MG63 (cell line): ENCODE measurements around the gene DOCK8. TPM values are rescaled to one million over a fixed set of nuclear protein-coding genes. Genes with fewer than 3 reads are reported as not detected.

ENCODE experiments used
- DNase-seq: peaks from one replicate; pipeline ENCODE4 v3.0.0-alpha.2; 2020
- H3K27me3 ChIP-seq: fragments of 250-450 bp; sonication (Bioruptor Pico); 2 replicates; pipeline ENCODE4 v1.5.1; 2020; ENCODE audit warnings: mild to moderate bottlenecking, moderate library complexity
- H3K36me3 ChIP-seq: fragments of 250-450 bp; sonication (Bioruptor Pico); 2 replicates; pipeline ENCODE4 v1.5.1; 2020; ENCODE audit warnings: mild to moderate bottlenecking, moderate library complexity
- H3K4me3 ChIP-seq: fragments of 250-450 bp; sonication (Bioruptor Pico); 2 replicates; pipeline ENCODE4 v1.5.1; 2020; ENCODE audit warnings: mild to moderate bottlenecking, moderate library complexity
- H3K9me3 ChIP-seq: fragments of 250-450 bp; sonication (Bioruptor Pico); 2 replicates; pipeline ENCODE4 v1.5.1; 2020; ENCODE audit warnings: mild to moderate bottlenecking, moderate library complexity
- total RNA-seq: library from RNA; depleted of rRNA; stranded (reverse); fragments of >200 nt; shearing (Covaris generic); gene quantifications from 2 replicates; pipeline ENCODE4 v1.2.3, GENCODE V29; 2014; ENCODE audit warnings: low replicate concordance

The DOCK8 gene
- total RNA-seq, 1 experiment from 2014 or later = 6.5 TPM

- Histone ChIP-seq H3K27me3 (no peaks in the 10 kb centered on the region), H3K9me3 (no peaks in the 10 kb centered on the region), H3K4me3 (no peak overlapping the region), H3K36me3 (no peaks in the 10 kb centered on the region)
- DNase-seq = no peak
These were observed 148.6 kb downstream of the DOCK8 start for GRCh38 chr9:363274-363612.

- Histone ChIP-seq H3K4me3 (no peak overlapping the region), H3K27me3 (no peaks in the 10 kb centered on the region), H3K9me3 (no peaks in the 10 kb centered on the region), H3K36me3 (no peaks in the 10 kb centered on the region)
- DNase-seq = no peak
These were observed 150.8 kb downstream of the DOCK8 start for GRCh38 chr9:365436-365835.

GRCh38 chr9:366620-367019 is 152.0 kb downstream of the DOCK8 start:
- Histone ChIP-seq H3K9me3 (no peaks in the 10 kb centered on the region), H3K36me3 (no peaks in the 10 kb centered on the region), H3K27me3 (no peaks in the 10 kb centered on the region), H3K4me3 (no peak overlapping the region)
- no peak for DNase-seq

- no peak overlapping the region for H3K4me3 ChIP-seq
- no peaks in the 10 kb centered on the region for H3K9me3 ChIP-seq
- H3K27me3 ChIP-seq = no peaks in the 10 kb centered on the region
- DNase-seq = no peak
- H3K36me3 ChIP-seq = no peaks in the 10 kb centered on the region
These were observed 155.4 kb downstream of the DOCK8 start for GRCh38 chr9:370086-370485.

GRCh38 chr9:371349-371748 is 156.7 kb downstream of the DOCK8 start:
- Histone ChIP-seq H3K27me3 (no peaks in the 10 kb centered on the region), H3K36me3 (no peaks in the 10 kb centered on the region), H3K9me3 (no peaks in the 10 kb centered on the region), H3K4me3 (no peak overlapping the region)
- peak; percentile 39 for DNase-seq

- no peak for DNase-seq
- Histone ChIP-seq H3K27me3 (no peaks in the 10 kb centered on the region), H3K9me3 (no peaks in the 10 kb centered on the region), H3K36me3 (no peaks in the 10 kb centered on the region), H3K4me3 (no peak overlapping the region)
These were observed 157.5 kb downstream of the DOCK8 start for GRCh38 chr9:372128-372527.

- H3K27me3 ChIP-seq = no peaks in the 10 kb centered on the region
- H3K36me3 ChIP-seq = no peaks in the 10 kb centered on the region
- H3K4me3 ChIP-seq = no peak overlapping the region
- DNase-seq = no peak
- H3K9me3 ChIP-seq = no peaks in the 10 kb centered on the region
These were observed 159.1 kb downstream of the DOCK8 start for GRCh38 chr9:373759-374206.

- no peaks in the 10 kb centered on the region for H3K9me3 ChIP-seq
- no peak for DNase-seq
- no peaks in the 10 kb centered on the region for H3K27me3 ChIP-seq
- H3K36me3 ChIP-seq = no peaks in the 10 kb centered on the region
- no peak overlapping the region for H3K4me3 ChIP-seq
These were observed 160.1 kb downstream of the DOCK8 start for GRCh38 chr9:374736-375135.

- no peak for DNase-seq
- H3K27me3 ChIP-seq = no peaks in the 10 kb centered on the region
- H3K4me3 ChIP-seq = no peak overlapping the region
- H3K9me3 ChIP-seq = no peaks in the 10 kb centered on the region
- H3K36me3 ChIP-seq = no peaks in the 10 kb centered on the region
These were observed 161.4 kb downstream of the DOCK8 start for GRCh38 chr9:376115-376514.

GRCh38 chr9:378263-378662 is 163.6 kb downstream of the DOCK8 start:
- Histone ChIP-seq H3K9me3 (no peaks in the 10 kb centered on the region), H3K36me3 (no peaks in the 10 kb centered on the region), H3K27me3 (no peaks in the 10 kb centered on the region), H3K4me3 (no peak overlapping the region)
- DNase-seq = no peak

GRCh38 chr9:382383-382782 is 167.7 kb downstream of the DOCK8 start:
- Histone ChIP-seq H3K36me3 (no peaks in the 10 kb centered on the region), H3K9me3 (no peaks in the 10 kb centered on the region), H3K4me3 (no peak overlapping the region), H3K27me3 (no peaks in the 10 kb centered on the region)
- no peak for DNase-seq

- Histone ChIP-seq H3K36me3 (no peaks in the 10 kb centered on the region), H3K4me3 (no peak overlapping the region), H3K9me3 (no peaks in the 10 kb centered on the region), H3K27me3 (no peaks in the 10 kb centered on the region)
- DNase-seq = peak; percentile 45
These were observed 171.2 kb downstream of the DOCK8 start for GRCh38 chr9:385818-386398.

- Histone ChIP-seq H3K4me3 (no peak overlapping the region), H3K9me3 (no peaks in the 10 kb centered on the region), H3K27me3 (no peaks in the 10 kb centered on the region), H3K36me3 (no peaks in the 10 kb centered on the region)
- DNase-seq = no peak
These were observed 174.5 kb downstream of the DOCK8 start for GRCh38 chr9:389159-389558.

GRCh38 chr9:389758-390157 is 175.1 kb downstream of the DOCK8 start:
- Histone ChIP-seq H3K9me3 (no peaks in the 10 kb centered on the region), H3K4me3 (no peak overlapping the region), H3K27me3 (no peaks in the 10 kb centered on the region), H3K36me3 (no peaks in the 10 kb centered on the region)
- no peak for DNase-seq

- no peak overlapping the region for H3K4me3 ChIP-seq
- H3K9me3 ChIP-seq = no peaks in the 10 kb centered on the region
- H3K36me3 ChIP-seq = no peaks in the 10 kb centered on the region
- H3K27me3 ChIP-seq = no peaks in the 10 kb centered on the region
- no peak for DNase-seq
These were observed 177.6 kb downstream of the DOCK8 start for GRCh38 chr9:392077-392804.

- Histone ChIP-seq H3K9me3 (no peaks in the 10 kb centered on the region), H3K4me3 (no peak overlapping the region), H3K36me3 (no peaks in the 10 kb centered on the region), H3K27me3 (no peaks in the 10 kb centered on the region)
- DNase-seq = peak; percentile 46
These were observed 179.8 kb downstream of the DOCK8 start for GRCh38 chr9:394347-395052.

- no peaks in the 10 kb centered on the region for H3K36me3 ChIP-seq
- H3K4me3 ChIP-seq = no peak overlapping the region
- DNase-seq = no peak
- H3K9me3 ChIP-seq = no peaks in the 10 kb centered on the region
- H3K27me3 ChIP-seq = no peaks in the 10 kb centered on the region
These were observed 181.7 kb downstream of the DOCK8 start for GRCh38 chr9:396396-396795.

- Histone ChIP-seq H3K9me3 (no peaks in the 10 kb centered on the region), H3K36me3 (no peaks in the 10 kb centered on the region), H3K4me3 (no peak overlapping the region), H3K27me3 (no peaks in the 10 kb centered on the region)
- DNase-seq = no peak
These were observed 183.4 kb downstream of the DOCK8 start for GRCh38 chr9:398085-398484.
